Measurements from ENCODE around the gene SNX25.

GRCh38 chr4:185278716-185279115, 69.3 kb downstream of the SNX25 start:
- TF ChIP-seq EP300 (IDR thresholded peaks at IDR 0.05) = no peak
- no peak for TF ChIP-seq POLR2AphosphoS5 (IDR thresholded peaks at IDR 0.05)
- TF ChIP-seq CTCF (IDR thresholded peaks at IDR 0.05) = no peak
- no peak for TF ChIP-seq POLR2A (IDR thresholded peaks at IDR 0.05)

Data from stomach (tissue), 4 donors.